ENCODE data around the gene RUNX2. TPM values are rescaled to one million over a fixed set of nuclear protein-coding genes. Genes with fewer than 3 reads are reported as not detected.

RUNX2 gene
- polyA plus RNA-seq, 1 of the 3 experiments (the other 2 are of a cell fraction) = 4.4 TPM

DNA sequence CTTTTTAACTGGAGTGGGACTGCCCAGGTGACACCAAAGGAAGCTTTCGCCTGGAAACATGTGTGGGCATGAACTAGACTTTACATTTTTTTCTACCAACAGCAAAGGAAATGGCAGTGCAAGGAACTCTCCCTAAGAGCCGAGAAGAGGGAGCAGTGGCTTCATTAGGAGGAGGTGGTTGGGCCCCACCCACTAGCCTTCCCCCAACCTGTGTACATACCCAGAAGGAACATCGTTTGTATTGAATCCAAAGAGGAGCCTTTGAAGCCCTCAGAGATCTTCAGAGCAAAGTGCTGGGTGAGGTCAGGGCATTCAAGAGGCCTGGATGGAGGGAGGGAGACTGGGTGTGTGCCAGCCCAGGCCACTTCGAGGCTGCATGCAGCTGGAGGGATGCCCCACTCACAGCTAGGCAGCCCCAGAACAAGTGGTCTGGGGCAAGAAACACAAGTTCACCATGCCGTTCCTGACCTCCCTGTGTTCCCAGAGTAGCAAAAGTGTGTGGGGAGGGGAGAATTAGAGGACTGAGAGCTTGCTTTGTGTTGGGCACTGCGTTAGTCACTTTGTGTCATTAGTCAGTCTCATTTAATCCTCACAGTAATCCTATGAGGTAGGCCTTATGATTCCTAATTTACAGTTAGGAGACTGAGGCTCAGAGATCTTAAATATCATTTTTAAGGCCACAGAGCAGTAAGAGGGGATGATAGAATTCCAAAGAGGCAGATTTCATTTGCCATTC lies 241.2 kb downstream of the RUNX2 start:
- Histone ChIP-seq H4K20me1 (ENCODE audit: insufficient read depth) (no peaks in the 10 kb centered on the region), H3K9ac (no peak overlapping the region), H3K4me2 (no peak overlapping the region), H3K9me3 (no peaks in the 10 kb centered on the region), H3K4me3 (ENCODE audit: low read depth in 2 of 2, low read length in 1 of 2) (no peak overlapping the region), H3K36me3 (replicated peaks in 1 of 2; ENCODE audit: control insufficient read depth in 1 of 2, insufficient read depth in 2 of 2, low read length in 1 of 2) (no peaks in the 10 kb centered on the region), H3K4me1 (ENCODE audit: control insufficient read depth in 1 of 2, insufficient read depth in 2 of 2, low read depth in 1 of 2, low read length in 1 of 2) (no peaks in the 10 kb centered on the region), H2AFZ (ENCODE audit: low read depth) (no peak overlapping the region), H3K79me2 (ENCODE audit: insufficient read depth) (no peaks in the 10 kb centered on the region), H3K27me3 (ENCODE audit: insufficient read depth) (no peaks in the 10 kb centered on the region), H3F3A (replicated peaks; ENCODE audit: insufficient read depth) (no peaks in the 10 kb centered on the region), H3K9me2 (no peaks in the 10 kb centered on the region), H3K27ac (ENCODE audit: low read depth in 2 of 2, low read length in 1 of 2) (no peak overlapping the region)
- ChIA-PET POLR2A (no interaction called here), CTCF (no interaction called here)
- WGBS (ENCODE audit: low lambda C conversion rate) = 58% methylated on average over 6 of the region's 6 CpGs
- TF ChIP-seq POLR2AphosphoS5 (IDR thresholded peaks at IDR 0.05; ENCODE audit: low read depth, low read length) (no peak), EP300 (IDR thresholded peaks at IDR 0.05; ENCODE audit: borderline replicate concordance in 1 of 2, low read depth in 1 of 2, low read length in 1 of 2) (no peak), EZH2phosphoT487 (IDR thresholded peaks at IDR 0.05; ENCODE audit: borderline replicate concordance, low read depth) (no peak), TCF12 (IDR thresholded peaks at IDR 0.05) (no peak), RXRA (IDR thresholded peaks at IDR 0.05; ENCODE audit: borderline replicate concordance, low read depth) (no peak), CHD2 (IDR thresholded peaks at IDR 0.05; ENCODE audit: low read length, partially characterized antibody) (no peak), RAD21 (IDR thresholded peaks at IDR 0.05; ENCODE audit: low read length) (no peak), NRF1 (IDR thresholded peaks at IDR 0.05; ENCODE audit: low read depth, low read length) (no peak), RFX5 (IDR thresholded peaks at IDR 0.05; ENCODE audit: low read length) (no peak)
- TF ChIP-seq, protein P1, sequence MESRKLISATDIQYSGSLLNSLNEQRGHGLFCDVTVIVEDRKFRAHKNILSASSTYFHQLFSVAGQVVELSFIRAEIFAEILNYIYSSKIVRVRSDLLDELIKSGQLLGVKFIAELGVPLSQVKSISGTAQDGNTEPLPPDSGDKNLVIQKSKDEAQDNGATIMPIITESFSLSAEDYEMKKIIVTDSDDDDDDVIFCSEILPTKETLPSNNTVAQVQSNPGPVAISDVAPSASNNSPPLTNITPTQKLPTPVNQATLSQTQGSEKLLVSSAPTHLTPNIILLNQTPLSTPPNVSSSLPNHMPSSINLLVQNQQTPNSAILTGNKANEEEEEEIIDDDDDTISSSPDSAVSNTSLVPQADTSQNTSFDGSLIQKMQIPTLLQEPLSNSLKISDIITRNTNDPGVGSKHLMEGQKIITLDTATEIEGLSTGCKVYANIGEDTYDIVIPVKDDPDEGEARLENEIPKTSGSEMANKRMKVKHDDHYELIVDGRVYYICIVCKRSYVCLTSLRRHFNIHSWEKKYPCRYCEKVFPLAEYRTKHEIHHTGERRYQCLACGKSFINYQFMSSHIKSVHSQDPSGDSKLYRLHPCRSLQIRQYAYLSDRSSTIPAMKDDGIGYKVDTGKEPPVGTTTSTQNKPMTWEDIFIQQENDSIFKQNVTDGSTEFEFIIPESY (IDR thresholded peaks at IDR 0.05; ENCODE audit: borderline replicate concordance, low read depth) = no peak
- TF ChIP-seq, protein P2, sequence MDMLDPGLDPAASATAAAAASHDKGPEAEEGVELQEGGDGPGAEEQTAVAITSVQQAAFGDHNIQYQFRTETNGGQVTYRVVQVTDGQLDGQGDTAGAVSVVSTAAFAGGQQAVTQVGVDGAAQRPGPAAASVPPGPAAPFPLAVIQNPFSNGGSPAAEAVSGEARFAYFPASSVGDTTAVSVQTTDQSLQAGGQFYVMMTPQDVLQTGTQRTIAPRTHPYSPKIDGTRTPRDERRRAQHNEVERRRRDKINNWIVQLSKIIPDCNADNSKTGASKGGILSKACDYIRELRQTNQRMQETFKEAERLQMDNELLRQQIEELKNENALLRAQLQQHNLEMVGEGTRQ (IDR thresholded peaks at IDR 0.05; ENCODE audit: borderline replicate concordance, low read depth, low read length) = no peak
- TF ChIP-seq, protein P3, sequence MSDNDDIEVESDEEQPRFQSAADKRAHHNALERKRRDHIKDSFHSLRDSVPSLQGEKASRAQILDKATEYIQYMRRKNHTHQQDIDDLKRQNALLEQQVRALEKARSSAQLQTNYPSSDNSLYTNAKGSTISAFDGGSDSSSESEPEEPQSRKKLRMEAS (IDR thresholded peaks at IDR 0.05; ENCODE audit: low read depth) = no peak
- TF ChIP-seq, protein P4, sequence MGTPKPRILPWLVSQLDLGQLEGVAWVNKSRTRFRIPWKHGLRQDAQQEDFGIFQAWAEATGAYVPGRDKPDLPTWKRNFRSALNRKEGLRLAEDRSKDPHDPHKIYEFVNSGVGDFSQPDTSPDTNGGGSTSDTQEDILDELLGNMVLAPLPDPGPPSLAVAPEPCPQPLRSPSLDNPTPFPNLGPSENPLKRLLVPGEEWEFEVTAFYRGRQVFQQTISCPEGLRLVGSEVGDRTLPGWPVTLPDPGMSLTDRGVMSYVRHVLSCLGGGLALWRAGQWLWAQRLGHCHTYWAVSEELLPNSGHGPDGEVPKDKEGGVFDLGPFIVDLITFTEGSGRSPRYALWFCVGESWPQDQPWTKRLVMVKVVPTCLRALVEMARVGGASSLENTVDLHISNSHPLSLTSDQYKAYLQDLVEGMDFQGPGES (IDR thresholded peaks at IDR 0.05; ENCODE audit: low read depth, low read length) = no peak
- TF ChIP-seq, protein P5, sequence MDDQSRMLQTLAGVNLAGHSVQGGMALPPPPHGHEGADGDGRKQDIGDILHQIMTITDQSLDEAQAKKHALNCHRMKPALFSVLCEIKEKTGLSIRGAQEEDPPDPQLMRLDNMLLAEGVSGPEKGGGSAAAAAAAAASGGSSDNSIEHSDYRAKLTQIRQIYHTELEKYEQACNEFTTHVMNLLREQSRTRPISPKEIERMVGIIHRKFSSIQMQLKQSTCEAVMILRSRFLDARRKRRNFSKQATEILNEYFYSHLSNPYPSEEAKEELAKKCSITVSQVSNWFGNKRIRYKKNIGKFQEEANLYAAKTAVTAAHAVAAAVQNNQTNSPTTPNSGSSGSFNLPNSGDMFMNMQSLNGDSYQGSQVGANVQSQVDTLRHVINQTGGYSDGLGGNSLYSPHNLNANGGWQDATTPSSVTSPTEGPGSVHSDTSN (IDR thresholded peaks at IDR 0.05) = no peak
- DNase-seq = no peak
